GM18873 (cell line): ENCODE results near the gene IFT80.

Experiments
- ATAC-seq: cut with Tn5 transposase; IDR thresholded peaks from one replicate; pipeline ENCODE4 v1.9.1; 2021; ENCODE audit warnings: mild to moderate bottlenecking, moderate library complexity, moderate number of reproducible peaks; ENCODE audit not compliant: unreplicated experiment, low FRiP score

The IFT80 gene

GRCh38 chr3:160221019-160221418, 178.0 kb downstream of the IFT80 start:
- no peak for ATAC-seq

- ATAC-seq: no peak
These were observed 179.0 kb downstream of the IFT80 start for GRCh38 chr3:160220038-160220437.

DNA sequence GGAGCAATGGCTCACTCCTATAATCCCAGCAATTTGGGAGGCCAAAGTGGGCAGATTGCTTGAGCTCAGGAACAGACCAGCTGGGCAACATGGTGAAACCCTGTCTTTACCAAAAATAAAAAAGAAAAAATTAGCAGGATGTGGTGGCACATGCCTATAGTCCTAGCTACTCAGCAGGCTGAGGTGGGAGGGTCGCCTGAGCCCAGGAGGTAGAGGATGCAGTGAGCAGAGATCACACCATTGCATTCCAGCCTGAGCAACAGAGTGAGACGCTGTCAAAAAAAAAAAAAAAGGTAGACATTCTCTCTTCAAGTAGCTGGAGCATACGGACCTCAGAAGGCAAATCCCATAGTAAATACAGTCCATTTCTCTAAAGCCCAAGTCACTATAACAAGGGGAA, 180.9 kb downstream of the IFT80 start:
- no peak for ATAC-seq

DNA sequence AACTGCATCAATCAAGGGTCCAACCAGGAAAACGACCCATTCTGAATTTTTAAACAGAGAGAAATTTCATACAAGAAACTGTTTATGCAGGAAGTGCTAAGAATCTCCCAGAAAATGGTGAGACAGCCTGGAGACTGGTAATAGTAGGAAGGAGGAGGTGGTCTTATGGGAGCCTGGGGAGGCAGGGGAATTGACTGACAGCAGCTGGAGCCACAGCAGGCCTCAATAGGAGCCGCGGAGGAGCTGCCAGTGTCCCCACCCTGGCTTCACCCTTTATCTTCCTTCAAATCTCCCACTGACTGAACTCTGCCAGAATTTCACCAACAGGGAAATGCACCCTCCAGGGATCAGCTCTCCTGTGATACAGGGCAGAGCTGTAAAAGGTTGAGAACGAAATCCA, 181.3 kb downstream of the IFT80 start:
- ATAC-seq: no peak

- ATAC-seq: no peak
These were observed 185.8 kb downstream of the IFT80 start for GRCh38 chr3:160213191-160213590.

DNA sequence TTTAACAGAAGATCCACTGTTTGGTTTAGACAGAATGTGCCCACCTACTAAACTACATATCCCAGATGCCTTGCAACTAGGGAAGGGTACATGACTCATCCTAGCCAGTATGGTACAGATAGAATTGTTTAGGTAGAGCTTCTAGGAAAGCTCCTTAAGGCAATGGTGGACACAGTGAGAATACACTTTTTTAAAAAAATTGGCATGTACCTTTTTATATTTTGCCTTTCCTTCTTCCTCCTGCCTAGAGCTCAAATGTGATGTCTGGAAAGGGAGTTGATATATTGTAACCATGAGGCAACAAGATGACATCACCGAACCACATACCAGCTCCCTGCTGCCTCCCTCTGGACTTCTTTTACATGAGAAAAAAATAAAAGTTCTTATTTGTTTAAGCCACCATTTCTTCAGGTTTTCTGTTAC, 188.2 kb downstream of the IFT80 start:
- ATAC-seq: no peak

DNA sequence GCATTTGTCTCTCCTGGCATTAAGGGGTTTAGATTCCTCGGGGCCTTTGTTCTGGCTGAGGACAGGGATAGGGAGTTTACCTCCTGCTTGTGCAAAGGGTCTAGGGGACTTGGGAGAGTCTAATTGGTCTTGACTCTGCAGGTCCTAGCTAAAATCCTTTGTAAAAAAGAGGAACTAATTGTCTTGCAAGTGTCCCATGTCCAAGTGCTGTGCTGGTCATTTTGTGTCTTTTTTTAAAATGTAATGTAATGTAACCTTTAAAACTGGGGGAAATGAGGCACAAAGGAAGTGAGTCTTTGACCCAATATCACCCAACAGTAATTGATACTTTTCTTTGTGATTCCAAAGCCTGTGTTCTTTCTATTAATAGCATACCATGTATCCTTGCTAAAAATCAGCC, 188.7 kb downstream of the IFT80 start:
- ATAC-seq: no peak
